Common myeloid progenitor, CD34-positive (primary cell): ENCODE data around the gene PLAAT4.
A peak's percentile ranks its signal among the peaks of the same experiment; 100 is the strongest.

Experiments
- CTCF ChIA-PET: fragments of 350-600 bp; sonication (Branson Sonifier 250); formaldehyde crosslinking; loops from one replicate; lab custom pipeline; 2021; ENCODE audit warnings: antibody characterized with exemption; lab: Charles Lee
- POLR2A ChIA-PET: fragments of 350-600 bp; sonication (Branson Sonifier 250); formaldehyde crosslinking; loops from one replicate; lab custom pipeline; 2021; ENCODE audit warnings: antibody characterized with exemption; lab: Charles Lee
- DNase-seq, 3 donors: peaks; one replicate each; pipeline versions ENCODE4 v3.0.0 to v3.0.0-alpha.2; 2013
- H3K27ac ChIP-seq, 2 experiments: 1 replicate in 1 of 2; 2 replicates in 1 of 2; pipeline ENCODE4 v1.7.0; 2013; ENCODE audit warnings: inconsistent platforms in 2 of 2, low read length in 2 of 2, mild to moderate bottlenecking in 2 of 2, low read depth in 1 of 2, moderate library complexity in 1 of 2; ENCODE audit not compliant: severe bottlenecking in 2 of 2, insufficient read depth in 1 of 2, poor library complexity in 1 of 2
- H3K27me3 ChIP-seq, 5 experiments: replicated peaks in 2 of 5; 1 replicate in 3 of 5; 2 replicates in 2 of 5; pipeline versions ENCODE4 v1.6.1 to v1.7.0; 2013; ENCODE audit warnings: low read length in 4 of 5, mild to moderate bottlenecking in 2 of 5, moderate library complexity in 2 of 5, inconsistent platforms in 1 of 5; ENCODE audit not compliant: insufficient read depth in 5 of 5, control insufficient read depth in 4 of 5
- H3K36me3 ChIP-seq, 4 experiments: 1 replicate in 2 of 4; 2 replicates in 2 of 4; pipeline versions ENCODE4 v1.6.1 to v1.7.0; 2013; ENCODE audit warnings: low read length in 3 of 4, control low read depth in 1 of 4, mild to moderate bottlenecking in 1 of 4; ENCODE audit not compliant: control insufficient read depth in 4 of 4, insufficient read depth in 4 of 4
- H3K4me1 ChIP-seq, 4 experiments: 1 replicate in 3 of 4; 2 replicates in 1 of 4; pipeline versions ENCODE4 v1.6.1 to v1.7.1; 2013; ENCODE audit warnings: low read length in 3 of 4, mild to moderate bottlenecking in 3 of 4, control low read depth in 1 of 4, inconsistent platforms in 1 of 4, moderate library complexity in 1 of 4; ENCODE audit not compliant: control insufficient read depth in 4 of 4, insufficient read depth in 4 of 4; ENCODE audit errors: control extremely low read depth in 1 of 4
- H3K4me3 ChIP-seq, 7 experiments: 1 replicate in 4 of 7; 2 replicates in 3 of 7; pipeline versions ENCODE4 v1.5.1 to v1.7.0; 2013; ENCODE audit warnings: mild to moderate bottlenecking in 7 of 7, low read length in 6 of 7, moderate library complexity in 6 of 7, inconsistent platforms in 2 of 7, low read depth in 2 of 7, control low read depth in 1 of 7; ENCODE audit not compliant: insufficient read depth in 4 of 7, control insufficient read depth in 1 of 7; ENCODE audit errors: extremely low read depth in 1 of 7
- H3K9me3 ChIP-seq, 5 experiments: 1 replicate in 4 of 5; 2 replicates in 1 of 5; pipeline versions ENCODE4 v1.6.1 to v1.7.1; 2013; ENCODE audit warnings: low read length in 4 of 5, mild to moderate bottlenecking in 2 of 5, inconsistent platforms in 1 of 5, low read depth in 1 of 5, moderate library complexity in 1 of 5; ENCODE audit not compliant: control insufficient read depth in 4 of 5, insufficient read depth in 2 of 5; ENCODE audit errors: control extremely low read depth in 1 of 5
- WGBS: methylation state at CpG from one replicate; pipeline ENCODE4 v1.1.5; 2013; ENCODE audit not compliant: insufficient coverage; 5-methylcytosine and 5-hydroxymethylcytosine counted together

PLAAT4 gene

DNA sequence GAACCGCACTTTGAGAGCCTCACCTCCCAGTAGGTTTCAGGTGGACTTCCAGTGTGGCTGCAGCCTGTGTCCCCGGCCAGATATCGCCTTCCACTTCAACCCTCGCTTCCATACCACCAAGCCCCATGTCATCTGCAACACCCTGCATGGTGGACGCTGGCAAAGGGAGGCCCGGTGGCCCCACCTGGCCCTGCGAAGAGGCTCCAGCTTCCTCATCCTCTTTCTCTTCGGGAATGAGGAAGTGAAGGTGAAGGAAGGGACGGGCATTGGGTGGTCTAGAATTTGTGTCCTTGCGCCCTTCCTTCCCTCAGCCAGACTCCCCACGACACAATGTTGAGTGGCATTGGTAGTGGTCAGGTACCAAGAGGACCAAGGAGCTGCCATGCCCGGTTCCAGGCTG is 27.9 kb upstream of the PLAAT4 start:
- 100% methylated on average over 4 of the region's 12 CpGs for WGBS
- peaks cover 15 to 59% (median 53%) of the 10 kb centered on the region in 4 experiments for H3K4me1 ChIP-seq
- H3K36me3 ChIP-seq: no peaks in the 10 kb centered on the region
- H3K4me3 ChIP-seq: no peak overlapping the region
- H3K27me3 ChIP-seq: peaks cover 0 to 3% (median 0%) of the 10 kb centered on the region in 5 experiments
- H3K27ac ChIP-seq: no peak overlapping the region
- DNase-seq: no peak
- ChIA-PET POLR2A (interaction anchor here (0.5 to 1.0 kb wide), 2 partner anchors 58 to 680 kb away, joined by 3 read pairs; no protein-coding TSS in a partner anchor), CTCF (interaction anchor here (0.7 to 12.9 kb wide), 9 partner anchors 11 to 199 kb away, joined by 3 to 140 read pairs (median 4); partner anchors contain the start of genes PLAAT2 and PLAAT5)
- H3K9me3 ChIP-seq: no peaks in the 10 kb centered on the region

GRCh38 chr11:63510360-63511047 is 26.1 kb upstream of the PLAAT4 start:
- peak overlapping the region in 1 of 7 experiments; percentile 1 for H3K4me3 ChIP-seq
- ChIA-PET CTCF (interaction anchor here (0.7 to 12.9 kb wide), 4 partner anchors 11 to 30 kb away, joined by 3 to 140 read pairs (median 3); no protein-coding TSS in a partner anchor), POLR2A (interaction anchor here (0.8 kb wide), 1 partner anchor 57 kb away, joined by 3 read pairs; no protein-coding TSS in a partner anchor)
- 96% methylated on average over 7 of the region's 7 CpGs for WGBS
- no peaks in the 10 kb centered on the region for H3K27me3 ChIP-seq
- H3K9me3 ChIP-seq: no peaks in the 10 kb centered on the region
- no peak for DNase-seq
- no peak overlapping the region for H3K27ac ChIP-seq
- peaks cover 15 to 50% (median 42%) of the 10 kb centered on the region in 4 experiments for H3K4me1 ChIP-seq
- no peaks in the 10 kb centered on the region for H3K36me3 ChIP-seq

DNA sequence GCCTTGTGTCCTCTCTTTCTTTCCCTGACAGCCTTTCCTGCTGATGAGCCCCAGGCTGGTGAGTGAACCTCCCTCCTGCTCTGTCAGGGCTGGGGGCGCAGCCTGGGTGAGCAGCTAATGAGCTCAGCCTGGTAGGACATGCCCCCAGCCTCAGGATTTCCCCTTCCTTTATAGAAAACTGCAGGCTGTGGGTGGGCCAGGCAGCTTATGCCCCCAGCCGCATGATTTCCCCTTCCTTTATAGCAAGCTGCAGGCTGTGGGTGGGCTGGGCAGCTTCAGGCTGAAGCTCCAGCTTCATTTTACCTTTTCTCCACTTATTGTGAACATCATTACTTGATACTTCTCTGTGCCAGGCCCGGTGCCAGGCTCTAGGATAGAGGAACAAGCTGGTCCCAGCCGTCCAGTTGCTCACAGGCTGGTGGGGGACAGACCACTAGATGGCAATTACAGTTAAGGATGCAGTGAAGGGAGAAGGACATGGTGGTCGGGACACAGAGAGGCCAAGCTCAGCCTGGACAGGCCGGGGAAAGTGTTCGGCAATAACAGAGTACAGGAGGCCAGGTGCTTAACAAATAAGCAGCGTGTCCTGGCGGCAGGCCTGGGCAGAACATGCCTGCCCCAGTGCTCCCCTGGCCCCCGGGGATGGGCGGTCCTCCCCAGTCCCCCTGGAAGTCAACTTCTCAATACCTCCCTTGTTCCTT is 25.4 kb upstream of the PLAAT4 start:
- CTCF ChIA-PET: interaction anchor here (1.0 to 12.9 kb wide), 2 partner anchors 10 to 31 kb away, joined by 3 to 140 read pairs; no protein-coding TSS in a partner anchor
- H3K27ac ChIP-seq: no peak overlapping the region

DNA sequence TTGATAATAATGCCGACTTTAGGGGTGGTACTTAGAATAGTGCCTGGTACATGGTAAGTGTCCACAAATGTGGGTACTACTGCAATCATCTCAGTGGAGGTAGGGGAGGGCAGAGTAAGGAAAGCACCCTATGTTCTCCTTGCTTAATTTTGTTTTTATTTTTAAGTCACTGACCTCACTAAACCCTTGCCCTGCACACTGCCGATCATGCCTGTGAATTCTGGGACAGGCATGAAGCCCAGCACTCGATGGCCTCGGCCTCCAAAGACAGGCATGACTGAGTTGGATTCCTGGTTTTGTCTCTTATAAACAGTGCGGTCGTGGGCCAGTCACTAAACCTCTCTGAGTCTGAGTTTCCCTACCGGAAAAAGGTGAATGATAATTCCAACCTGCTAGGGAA is 23.8 kb upstream of the PLAAT4 start:
- ChIA-PET POLR2A (no interaction called here), CTCF (interaction anchor here (12.9 kb wide), 1 partner anchor 32 kb away, joined by 140 read pairs; no protein-coding TSS in a partner anchor)
- Histone ChIP-seq H3K27me3 (no peaks in the 10 kb centered on the region), H3K4me1 (peaks cover 2 to 27% (median 20%) of the 10 kb centered on the region in 4 experiments), H3K9me3 (no peaks in the 10 kb centered on the region), H3K36me3 (no peaks in the 10 kb centered on the region), H3K27ac (no peak overlapping the region), H3K4me3 (no peak overlapping the region)
- no peak for DNase-seq
- 99% methylated on average over 6 of the region's 7 CpGs for WGBS

More for the DNA sequence above, 25.4 kb upstream of the PLAAT4 start:
- WGBS: 36% methylated on average over 6 of the region's 11 CpGs
- H3K4me3 ChIP-seq: peak overlapping the region in 2 of 7 experiments; percentile 8 to 9
- no peaks in the 10 kb centered on the region for H3K9me3 ChIP-seq
- POLR2A ChIA-PET: interaction anchor here (0.8 kb wide), 1 partner anchor 56 kb away, joined by 3 read pairs; no protein-coding TSS in a partner anchor
- no peaks in the 10 kb centered on the region for H3K27me3 ChIP-seq
- DNase-seq: peak in 2 of 3 donors; percentile 85 to 91
- H3K36me3 ChIP-seq: no peaks in the 10 kb centered on the region
- H3K4me1 ChIP-seq: peaks cover 14 to 43% (median 36%) of the 10 kb centered on the region in 4 experiments

GRCh38 chr11:63516109-63516508 is 20.5 kb upstream of the PLAAT4 start:
- CTCF ChIA-PET: interaction anchor here (1.0 to 1.9 kb wide), 3 partner anchors 11 to 57 kb away, joined by 3 to 4 read pairs (median 3); no protein-coding TSS in a partner anchor
- Histone ChIP-seq H3K4me3 (no peak overlapping the region), H3K4me1 (peaks cover 0 to 12% (median 8%) of the 10 kb centered on the region in 4 experiments), H3K9me3 (peaks cover 0 to 8% (median 0%) of the 10 kb centered on the region in 5 experiments), H3K27ac (no peak overlapping the region), H3K36me3 (no peaks in the 10 kb centered on the region), H3K27me3 (no peaks in the 10 kb centered on the region)
- POLR2A ChIA-PET: interaction anchor here (0.7 kb wide), 1 partner anchor 67 kb away, joined by 4 read pairs; no protein-coding TSS in a partner anchor
- 96% methylated on average over 4 of the region's 6 CpGs for WGBS
- no peak for DNase-seq

DNA sequence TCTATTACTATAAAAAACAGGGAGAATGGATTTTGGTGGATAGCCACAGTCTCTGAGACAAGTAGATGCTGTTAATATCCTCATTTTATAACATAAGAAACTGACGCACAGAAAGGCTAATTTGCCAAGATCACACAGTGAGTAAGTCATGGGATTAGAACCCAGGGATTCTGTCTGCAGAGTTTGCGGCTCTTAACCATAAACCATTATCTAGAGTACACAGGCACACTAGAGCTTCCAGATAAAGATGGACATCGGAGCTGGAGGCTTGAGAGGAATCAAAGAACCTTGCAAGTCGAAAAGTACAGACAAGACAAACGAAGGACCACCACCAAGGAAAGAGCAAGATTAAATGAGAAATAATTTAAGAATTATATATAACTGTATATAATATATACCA is 19.5 kb upstream of the PLAAT4 start:
- ChIA-PET CTCF (interaction anchor here (1.4 kb wide), 1 partner anchor 38 kb away, joined by 6 read pairs; no protein-coding TSS in a partner anchor), POLR2A (interaction anchor here (0.6 kb wide), 1 partner anchor 38 kb away, joined by 3 read pairs; no protein-coding TSS in a partner anchor)
- Histone ChIP-seq H3K27me3 (no peaks in the 10 kb centered on the region), H3K4me1 (peaks cover 0 to 8% (median 4%) of the 10 kb centered on the region in 4 experiments), H3K9me3 (peaks cover 0 to 8% (median 0%) of the 10 kb centered on the region in 5 experiments), H3K27ac (no peak overlapping the region), H3K4me3 (no peak overlapping the region), H3K36me3 (no peaks in the 10 kb centered on the region)
- DNase-seq: peak; percentile 44 to 70 (median 54)
- 86% methylated on average over 1 of the region's 5 CpGs for WGBS
